Lower leg skin (tissue), 3 donors: ENCODE measurements around the gene CACNA1D.

ENCODE experiments used
- POLR2A ChIP-seq, 2 donors: fragments of 450-650 bp; IDR thresholded peaks; one replicate each; pipeline ENCODE4 v1.6.1; 2016 to 2017; ENCODE audit warnings: antibody characterized with exemption in 2 of 2, mild to moderate bottlenecking in 1 of 2, moderate library complexity in 1 of 2
- TF ChIP-seq, protein P1 (sequence below), 3 donors: fragments of 450-650 bp; IDR thresholded peaks; one replicate each; pipeline ENCODE4 v1.5.1; 2016; ENCODE audit warnings: antibody characterized with exemption in 3 of 3, mild to moderate bottlenecking in 3 of 3, moderate library complexity in 2 of 3

DNA sequence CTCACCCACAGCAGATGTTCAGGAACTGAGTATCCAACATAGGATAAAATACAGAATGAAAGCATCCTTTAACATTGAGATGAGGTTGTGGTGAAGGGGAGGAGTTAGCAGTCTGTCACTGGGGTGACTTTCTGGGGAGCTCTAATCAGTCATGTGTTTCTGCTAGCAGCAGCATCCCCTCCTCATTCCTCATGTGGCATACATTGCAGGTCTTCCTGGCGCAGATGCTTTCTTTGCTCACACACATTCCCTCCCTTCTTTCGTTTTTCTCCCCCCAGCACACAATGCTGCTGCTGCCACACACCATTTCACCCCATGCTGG is 135.0 kb downstream of the CACNA1D start:
- TF ChIP-seq, protein P1, sequence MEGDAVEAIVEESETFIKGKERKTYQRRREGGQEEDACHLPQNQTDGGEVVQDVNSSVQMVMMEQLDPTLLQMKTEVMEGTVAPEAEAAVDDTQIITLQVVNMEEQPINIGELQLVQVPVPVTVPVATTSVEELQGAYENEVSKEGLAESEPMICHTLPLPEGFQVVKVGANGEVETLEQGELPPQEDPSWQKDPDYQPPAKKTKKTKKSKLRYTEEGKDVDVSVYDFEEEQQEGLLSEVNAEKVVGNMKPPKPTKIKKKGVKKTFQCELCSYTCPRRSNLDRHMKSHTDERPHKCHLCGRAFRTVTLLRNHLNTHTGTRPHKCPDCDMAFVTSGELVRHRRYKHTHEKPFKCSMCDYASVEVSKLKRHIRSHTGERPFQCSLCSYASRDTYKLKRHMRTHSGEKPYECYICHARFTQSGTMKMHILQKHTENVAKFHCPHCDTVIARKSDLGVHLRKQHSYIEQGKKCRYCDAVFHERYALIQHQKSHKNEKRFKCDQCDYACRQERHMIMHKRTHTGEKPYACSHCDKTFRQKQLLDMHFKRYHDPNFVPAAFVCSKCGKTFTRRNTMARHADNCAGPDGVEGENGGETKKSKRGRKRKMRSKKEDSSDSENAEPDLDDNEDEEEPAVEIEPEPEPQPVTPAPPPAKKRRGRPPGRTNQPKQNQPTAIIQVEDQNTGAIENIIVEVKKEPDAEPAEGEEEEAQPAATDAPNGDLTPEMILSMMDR (IDR thresholded peaks at IDR 0.05), result no peak
- TF ChIP-seq POLR2A (IDR thresholded peaks at IDR 0.05), result no peak
